ENCODE data around the gene GAPVD1. TPM values are rescaled to one million over a fixed set of nuclear protein-coding genes. Genes with fewer than 3 reads are reported as not detected.

The GAPVD1 gene
- total RNA-seq, 2 experiments from 2014 or later = 74.1 to 82.2 TPM

DNA sequence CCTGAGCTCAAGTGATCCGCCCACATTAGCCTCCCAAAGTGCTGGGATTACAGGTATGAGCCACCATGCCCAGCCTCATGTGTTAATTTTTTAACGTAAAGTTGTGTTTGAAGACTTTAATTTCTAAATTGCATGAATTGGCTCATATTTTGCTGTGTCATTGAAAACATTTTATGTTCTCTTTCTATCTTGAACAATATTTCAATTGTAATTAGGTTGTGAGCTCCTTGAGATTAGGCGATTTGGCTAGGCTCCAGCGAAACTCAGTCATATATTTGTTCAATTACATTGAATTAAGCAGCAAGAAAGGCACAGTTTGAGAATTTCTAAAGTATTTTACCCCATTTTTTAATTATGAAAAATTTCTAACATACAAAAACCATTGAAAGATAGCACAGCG lies 34.0 kb downstream of the GAPVD1 start:
- peaks cover 29% of the 10 kb centered on the region for H3K36me3 Mint-ChIP-seq (ENCODE audit: low read depth)
- Histone ChIP-seq H3K27me3 (ENCODE audit: control insufficient read depth in 1 of 2, insufficient read depth in 2 of 2, low read length in 2 of 2) (no peaks in the 10 kb centered on the region), H3K4me1 (ENCODE audit: insufficient read depth, low read length) (peaks cover 8% of the 10 kb centered on the region), H3K36me3 (ENCODE audit: insufficient read depth, low read length) (peaks cover 19% of the 10 kb centered on the region), H3K9me3 (ENCODE audit: control insufficient read depth in 1 of 2, insufficient read depth in 1 of 2, low read length in 2 of 2) (no peaks in the 10 kb centered on the region), H3K4me3 (ENCODE audit: low read length) (no peak overlapping the region), H3K27ac (ENCODE audit: low read depth in 1 of 2, low read length in 2 of 2) (no peak overlapping the region)
- H3K27me3 Mint-ChIP-seq = no peaks in the 10 kb centered on the region
- peaks cover 13% of the 10 kb centered on the region for H3K4me1 Mint-ChIP-seq (ENCODE audit: low read depth)
- no peaks in the 10 kb centered on the region for H3K9me3 Mint-ChIP-seq
- ATAC-seq (ENCODE audit: poor library complexity) (no peak), DNase-seq (no peak)
- TF ChIP-seq, protein P1, sequence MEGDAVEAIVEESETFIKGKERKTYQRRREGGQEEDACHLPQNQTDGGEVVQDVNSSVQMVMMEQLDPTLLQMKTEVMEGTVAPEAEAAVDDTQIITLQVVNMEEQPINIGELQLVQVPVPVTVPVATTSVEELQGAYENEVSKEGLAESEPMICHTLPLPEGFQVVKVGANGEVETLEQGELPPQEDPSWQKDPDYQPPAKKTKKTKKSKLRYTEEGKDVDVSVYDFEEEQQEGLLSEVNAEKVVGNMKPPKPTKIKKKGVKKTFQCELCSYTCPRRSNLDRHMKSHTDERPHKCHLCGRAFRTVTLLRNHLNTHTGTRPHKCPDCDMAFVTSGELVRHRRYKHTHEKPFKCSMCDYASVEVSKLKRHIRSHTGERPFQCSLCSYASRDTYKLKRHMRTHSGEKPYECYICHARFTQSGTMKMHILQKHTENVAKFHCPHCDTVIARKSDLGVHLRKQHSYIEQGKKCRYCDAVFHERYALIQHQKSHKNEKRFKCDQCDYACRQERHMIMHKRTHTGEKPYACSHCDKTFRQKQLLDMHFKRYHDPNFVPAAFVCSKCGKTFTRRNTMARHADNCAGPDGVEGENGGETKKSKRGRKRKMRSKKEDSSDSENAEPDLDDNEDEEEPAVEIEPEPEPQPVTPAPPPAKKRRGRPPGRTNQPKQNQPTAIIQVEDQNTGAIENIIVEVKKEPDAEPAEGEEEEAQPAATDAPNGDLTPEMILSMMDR (IDR thresholded peaks at IDR 0.05) = no peak
- H3K27ac Mint-ChIP-seq = no peak overlapping the region
- POLR2A ChIA-PET = interaction anchor here (0.6 kb wide), 1 partner anchor 117 kb away, joined by 3 read pairs; no protein-coding TSS in a partner anchor
- H3K4me3 Mint-ChIP-seq = no peak overlapping the region
- CTCF ChIA-PET = no interaction called here
- intact Hi-C loops (cut with DNase I, micrococcal nuclease) = no loop called here

DNA sequence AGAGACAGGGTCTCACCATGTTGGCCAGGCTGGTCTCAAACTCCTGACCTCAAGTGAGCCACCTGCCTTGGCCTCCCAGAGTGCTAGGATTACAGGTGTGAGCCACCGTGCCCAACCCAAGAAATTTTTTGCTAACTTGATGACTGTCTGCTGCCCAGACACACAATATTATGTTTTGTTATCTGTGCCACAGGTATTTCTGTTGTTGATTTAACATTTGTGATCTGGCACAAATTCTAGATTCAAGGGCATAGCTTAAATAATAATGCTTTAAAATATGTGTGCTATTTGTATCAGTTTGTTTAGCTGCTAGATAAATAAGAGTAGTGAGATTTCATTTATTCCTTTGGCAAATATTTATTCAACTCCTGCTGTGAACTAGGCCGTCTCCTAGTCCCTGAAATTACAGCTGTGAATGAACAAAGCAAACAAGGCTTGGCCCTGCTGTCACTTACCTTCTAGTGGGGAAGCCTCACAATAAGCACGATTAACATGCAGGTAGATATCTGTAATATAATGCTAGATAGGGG lies 35.3 kb downstream of the GAPVD1 start:
- POLR2A ChIA-PET = no interaction called here
- Mint-ChIP-seq H3K36me3 (ENCODE audit: low read depth) (peaks cover 42% of the 10 kb centered on the region), H3K27me3 (no peaks in the 10 kb centered on the region), H3K4me1 (ENCODE audit: low read depth) (peaks cover 13% of the 10 kb centered on the region), H3K4me3 (no peak overlapping the region), H3K9me3 (no peaks in the 10 kb centered on the region), H3K27ac (peak overlapping the region; percentile 29)
- peaks cover 27% of the 10 kb centered on the region for H3K36me3 ChIP-seq (ENCODE audit: insufficient read depth, low read length)
- DNase-seq = no peak
- CTCF ChIA-PET = interaction anchor here (0.6 kb wide), 1 partner anchor 162 kb away, joined by 3 read pairs; no protein-coding TSS in a partner anchor
- intact Hi-C loops (cut with DNase I, micrococcal nuclease) = no loop called here
- no peaks in the 10 kb centered on the region for H3K9me3 ChIP-seq (ENCODE audit: control insufficient read depth in 1 of 2, insufficient read depth in 1 of 2, low read length in 2 of 2)
- no peak for ATAC-seq (ENCODE audit: poor library complexity)
- no peak overlapping the region for H3K4me3 ChIP-seq (ENCODE audit: low read length)
- H3K27me3 ChIP-seq (ENCODE audit: control insufficient read depth in 1 of 2, insufficient read depth in 2 of 2, low read length in 2 of 2) = no peaks in the 10 kb centered on the region
- H3K27ac ChIP-seq (ENCODE audit: low read depth in 1 of 2, low read length in 2 of 2) = no peak overlapping the region
- peaks cover 2% of the 10 kb centered on the region for H3K4me1 ChIP-seq (ENCODE audit: insufficient read depth, low read length)
- TF ChIP-seq, protein P1 (IDR thresholded peaks at IDR 0.05) = no peak

DNA sequence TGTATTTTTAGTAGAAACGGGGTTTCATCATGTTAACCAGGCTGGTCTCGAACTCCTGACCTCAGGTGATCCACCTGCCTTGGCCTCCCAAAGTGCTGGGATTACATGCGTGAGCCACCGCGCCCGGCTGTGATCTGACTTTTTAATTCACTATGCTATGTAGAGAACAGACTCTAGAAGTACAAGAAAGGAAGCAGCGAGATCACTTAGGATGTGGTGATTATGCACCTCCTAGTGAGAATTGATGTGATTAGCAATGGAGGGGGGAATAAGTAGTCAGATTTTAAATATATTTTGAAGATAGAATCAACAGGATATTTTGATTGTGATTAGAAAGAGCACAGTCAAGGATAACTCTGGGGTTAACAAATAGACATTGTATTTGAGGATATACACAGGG lies 36.3 kb downstream of the GAPVD1 start:
- peak; percentile 58 for ATAC-seq (ENCODE audit: poor library complexity)
- intact Hi-C loops (cut with DNase I, micrococcal nuclease) = no loop called here

More for the DNA sequence above, 36.3 kb downstream of the GAPVD1 start:
- H3K4me1 ChIP-seq (ENCODE audit: insufficient read depth, low read length) = no peaks in the 10 kb centered on the region
- no peaks in the 10 kb centered on the region for H3K27me3 ChIP-seq (ENCODE audit: control insufficient read depth in 1 of 2, insufficient read depth in 2 of 2, low read length in 2 of 2)
- TF ChIP-seq, protein P1 (IDR thresholded peaks at IDR 0.05) = no peak
- H3K9me3 ChIP-seq (ENCODE audit: control insufficient read depth in 1 of 2, insufficient read depth in 1 of 2, low read length in 2 of 2) = no peaks in the 10 kb centered on the region
- peaks cover 37% of the 10 kb centered on the region for H3K36me3 ChIP-seq (ENCODE audit: insufficient read depth, low read length)
- Mint-ChIP-seq H3K4me3 (no peak overlapping the region), H3K36me3 (ENCODE audit: low read depth) (peaks cover 52% of the 10 kb centered on the region), H3K4me1 (ENCODE audit: low read depth) (peaks cover 16% of the 10 kb centered on the region), H3K27me3 (no peaks in the 10 kb centered on the region), H3K27ac (peak overlapping the region; percentile 29), H3K9me3 (no peaks in the 10 kb centered on the region)
- no peak overlapping the region for H3K4me3 ChIP-seq (ENCODE audit: low read length)
- no peak overlapping the region for H3K27ac ChIP-seq (ENCODE audit: low read depth in 1 of 2, low read length in 2 of 2)
- DNase-seq = peak in 3 of 14 experiments; percentile 8 to 18 (median 12)
- ChIA-PET CTCF (no interaction called here), POLR2A (interaction anchor here (2.4 kb wide), 1 partner anchor 57 kb away, joined by 10 read pairs; the partner anchor contains the start of gene HSPA5)

Data from CD4-positive, alpha-beta T cell (primary cell).